GM19372 (cell line): ENCODE data around the gene DUSP1.

Experiments used
- ATAC-seq: cut with Tn5 transposase; IDR thresholded peaks from one replicate; pipeline ENCODE4 v1.9.1; 2021; ENCODE audit warnings: mild to moderate bottlenecking, low read depth, moderate library complexity; ENCODE audit not compliant: unreplicated experiment

Gene DUSP1

GRCh38 chr5:172782169-172783039 lies 11.4 kb upstream of the DUSP1 start:
- no peak for ATAC-seq

GRCh38 chr5:172779691-172780341 lies 8.8 kb upstream of the DUSP1 start:
- no peak for ATAC-seq

- peak; percentile 15 for ATAC-seq
Observed at GRCh38 chr5:172777881-172778814, 7.2 kb upstream of the DUSP1 start.

GRCh38 chr5:172776235-172776594 lies 5.2 kb upstream of the DUSP1 start:
- ATAC-seq, result no peak

- ATAC-seq, result no peak
Observed at GRCh38 chr5:172775326-172776234, 4.6 kb upstream of the DUSP1 start.

GRCh38 chr5:172774561-172775315 lies 3.7 kb upstream of the DUSP1 start:
- no peak for ATAC-seq

- ATAC-seq, result no peak
Observed at GRCh38 chr5:172773481-172774469, 2.8 kb upstream of the DUSP1 start.

GRCh38 chr5:172772112-172772906 lies 1.3 kb upstream of the DUSP1 start:
- ATAC-seq, result no peak

GRCh38 chr5:172771439-172772111 lies 580 bp upstream of the DUSP1 start:
- no peak for ATAC-seq

- no peak for ATAC-seq
Observed at GRCh38 chr5:172770374-172770674, 671 bp downstream of the DUSP1 start.

- no peak for ATAC-seq
Observed at GRCh38 chr5:172769616-172770373, 1.2 kb downstream of the DUSP1 start.

GRCh38 chr5:172769342-172769615 lies 1.7 kb downstream of the DUSP1 start:
- ATAC-seq, result no peak

- no peak for ATAC-seq
Observed at GRCh38 chr5:172768573-172769341, 2.2 kb downstream of the DUSP1 start.

- ATAC-seq, result no peak
Observed at GRCh38 chr5:172768098-172768572, 2.9 kb downstream of the DUSP1 start.

GRCh38 chr5:172766287-172767108 lies 4.5 kb downstream of the DUSP1 start:
- ATAC-seq, result no peak
